Bronchial epithelial cell (primary cell): Measurements from ENCODE around the gene DPP10. TPM values are rescaled to one million over a fixed set of nuclear protein-coding genes. Genes with fewer than 3 reads are reported as not detected.
"Not testable (repeated sequence)": the region's sequence is repeated elsewhere in the genome, so short reads cannot be mapped to it uniquely, and the experiment has no call there.

ENCODE experiments used
- DNase-seq: peaks from one replicate; pipeline ENCODE4 v3.0.0-alpha.2; 2010; ENCODE audit warnings: low read depth
- FAIRE-seq: peaks from 2 replicates; lab custom pipeline; 2011; peaks lifted over from hg19 to GRCh38; lab: Jason Lieb, UNC
- H3K27me3 ChIP-seq: 2 replicates; pipeline ENCODE4 v1.5.1; 2011; ENCODE audit warnings: low read length; ENCODE audit not compliant: control insufficient read depth, insufficient read depth
- H3K36me3 ChIP-seq: 2 replicates; pipeline ENCODE4 v1.5.1; 2011; ENCODE audit warnings: low read length; ENCODE audit not compliant: control insufficient read depth, insufficient read depth
- H3K4me3 ChIP-seq: 2 replicates; pipeline ENCODE4 v1.5.1; 2011; ENCODE audit warnings: mild to moderate bottlenecking, low read depth, low read length, control low read depth
- CTCF ChIP-seq: IDR thresholded peaks from 2 replicates; pipeline ENCODE4 v1.5.1; 2011; ENCODE audit warnings: mild to moderate bottlenecking, moderate library complexity, low read length, control low read depth, inconsistent platforms; ENCODE audit not compliant: insufficient read depth, severe bottlenecking
- total RNA-seq: library from RNA; depleted of rRNA; stranded (reverse); fragments of >200 nt; gene quantifications from 2 replicates; pipeline ENCODE4 v1.2.1, GENCODE V29; 2014

DPP10 gene
- total RNA-seq, 1 donor from 2014 or later: 0.26 TPM

- DNase-seq: no peak
- no peak for FAIRE-seq
- H3K4me3 ChIP-seq: no peak overlapping the region
- H3K36me3 ChIP-seq: no peaks in the 10 kb centered on the region
- TF ChIP-seq CTCF: no peak
- H3K27me3 ChIP-seq: no peaks in the 10 kb centered on the region
These were observed 75.1 kb downstream of the DPP10 start for GRCh38 chr2:114517580-114517979.

GRCh38 chr2:114518738-114519137 is 76.3 kb downstream of the DPP10 start:
- DNase-seq (no peak), FAIRE-seq (no peak)
- no peaks in the 10 kb centered on the region for H3K36me3 ChIP-seq
- no peaks in the 10 kb centered on the region for H3K27me3 ChIP-seq
- TF ChIP-seq CTCF: no peak
- no peak overlapping the region for H3K4me3 ChIP-seq

- not testable (repeated sequence) for H3K4me3 ChIP-seq, H3K36me3 ChIP-seq, DNase-seq, H3K27me3 ChIP-seq, FAIRE-seq
These were observed 80.2 kb downstream of the DPP10 start for GRCh38 chr2:114522612-114523011.

- TF ChIP-seq CTCF: no peak
- no peak for DNase-seq
- Histone ChIP-seq H3K36me3 (no peaks in the 10 kb centered on the region), H3K27me3 (no peaks in the 10 kb centered on the region), H3K4me3 (no peak overlapping the region)
- FAIRE-seq: no peak
These were observed 83.5 kb downstream of the DPP10 start for GRCh38 chr2:114525955-114526354.

- no peaks in the 10 kb centered on the region for H3K27me3 ChIP-seq
- H3K36me3 ChIP-seq: no peaks in the 10 kb centered on the region
- TF ChIP-seq CTCF: no peak
- DNase-seq: no peak
- H3K4me3 ChIP-seq: no peak overlapping the region
- no peak for FAIRE-seq
These were observed 84.4 kb downstream of the DPP10 start for GRCh38 chr2:114526841-114527240.

GRCh38 chr2:114527330-114527983 is 85.0 kb downstream of the DPP10 start:
- Histone ChIP-seq H3K36me3 (no peaks in the 10 kb centered on the region), H3K27me3 (no peaks in the 10 kb centered on the region), H3K4me3 (no peak overlapping the region)
- no peak for DNase-seq
- TF ChIP-seq CTCF: no peak
- FAIRE-seq: no peak
